ENCODE measurements around the gene KRTAP4-9.
"Not testable (repeated sequence)": the region's sequence is repeated elsewhere in the genome, so short reads cannot be mapped to it uniquely, and the experiment has no call there.

KRTAP4-9 gene

DNA sequence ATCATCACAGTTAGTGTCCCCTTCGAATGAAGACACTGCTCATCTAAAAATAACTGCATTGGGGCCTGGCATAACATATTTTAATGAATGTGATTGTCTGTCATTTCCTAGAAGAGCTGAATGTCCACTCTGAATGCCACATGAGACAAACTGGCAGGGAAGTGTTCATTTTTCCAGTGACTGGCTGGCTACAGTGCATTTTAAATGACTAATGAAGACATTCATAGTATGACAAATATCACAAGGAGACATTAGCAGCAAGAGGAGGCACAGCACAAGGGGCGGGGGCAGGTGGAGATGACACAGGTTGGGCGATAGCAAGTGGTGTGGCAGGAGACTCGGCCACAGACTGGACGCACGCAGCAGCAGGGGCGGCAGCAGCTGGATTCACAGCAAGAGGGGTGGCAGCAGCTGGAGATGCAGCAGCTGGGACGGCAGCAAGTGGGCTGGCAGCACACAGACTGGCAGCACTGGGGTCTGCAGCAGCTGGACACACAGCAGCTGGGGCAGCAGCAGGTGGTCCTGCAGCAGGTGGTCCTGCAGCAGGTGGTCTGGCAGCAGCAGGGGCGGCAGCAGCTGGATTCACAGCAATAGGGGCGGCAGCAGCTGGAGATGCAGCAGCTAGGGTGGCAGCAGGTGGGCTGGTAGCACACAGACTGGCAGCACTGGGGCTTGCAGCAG lies 43.9 kb downstream of the KRTAP4-9 start:
- 86% methylated on average over 10 of the region's 10 CpGs for WGBS, 2 experiments
- not testable (repeated sequence) for H3K4me1 ChIP-seq (ENCODE audit: control insufficient read depth, insufficient read depth, low read length); H3K27ac ChIP-seq (ENCODE audit: insufficient read depth, low read depth, low read length, poor library complexity, severe bottlenecking); H3K9me3 ChIP-seq (ENCODE audit: control insufficient read depth, low read length); H3K27me3 ChIP-seq (ENCODE audit: control insufficient read depth, insufficient read depth, low read length, poor library complexity, severe bottlenecking); H3K4me3 ChIP-seq (ENCODE audit: insufficient read depth, low read depth, low read length); H3K36me3 ChIP-seq (ENCODE audit: control insufficient read depth, insufficient read depth, low read length)

- Histone ChIP-seq H3K36me3 (ENCODE audit: control insufficient read depth, insufficient read depth, low read length) (no peaks in the 10 kb centered on the region), H3K9me3 (ENCODE audit: control insufficient read depth, low read length) (no peaks in the 10 kb centered on the region), H3K4me3 (ENCODE audit: insufficient read depth, low read depth, low read length) (no peak within 1 kb of the TSS), H3K4me1 (ENCODE audit: control insufficient read depth, insufficient read depth, low read length) (no peaks in the 10 kb centered on the region), H3K27ac (ENCODE audit: insufficient read depth, low read depth, low read length, poor library complexity, severe bottlenecking) (no peak within 1 kb of the TSS), H3K27me3 (ENCODE audit: control insufficient read depth, insufficient read depth, low read length, poor library complexity, severe bottlenecking) (no peaks in the 10 kb centered on the region)
- 57 to 61% methylated on average over 2 of the region's 2 CpGs for WGBS, 2 experiments
Observed at GRCh38 chr17:41149652-41149985, 44.4 kb downstream of the KRTAP4-9 start, which contains the start of gene KRTAP4-5. Gene KRTAP4-5, minus strand, starts transcription at chr17:41149825. Its CDS starts 58 bp downstream, at chr17:41149767.

DNA sequence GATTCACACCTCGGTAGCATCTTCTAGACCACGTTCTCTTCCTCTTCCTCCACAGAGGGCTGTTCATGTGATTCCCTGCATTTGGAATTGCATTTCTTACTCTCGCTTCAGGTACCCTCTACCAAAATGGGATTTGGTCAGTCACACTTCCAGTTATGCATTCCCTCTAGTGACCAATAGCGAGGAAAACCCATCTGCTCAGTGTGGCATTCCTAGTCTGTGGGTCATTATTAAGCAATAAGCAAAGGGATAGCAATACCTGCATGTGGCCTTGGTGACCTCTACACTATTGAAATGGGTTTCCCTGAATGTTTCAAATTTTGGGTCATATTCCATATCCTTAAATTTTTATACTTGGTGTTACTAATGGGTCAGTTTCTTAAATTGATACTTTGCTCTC lies 44.8 kb downstream of the KRTAP4-9 start:
- 94% methylated on average over 4 of the region's 4 CpGs for WGBS, 2 experiments
- Histone ChIP-seq H3K4me1 (ENCODE audit: control insufficient read depth, insufficient read depth, low read length) (no peaks in the 10 kb centered on the region), H3K36me3 (ENCODE audit: control insufficient read depth, insufficient read depth, low read length) (no peaks in the 10 kb centered on the region), H3K4me3 (ENCODE audit: insufficient read depth, low read depth, low read length) (no peak overlapping the region), H3K27me3 (ENCODE audit: control insufficient read depth, insufficient read depth, low read length, poor library complexity, severe bottlenecking) (no peaks in the 10 kb centered on the region), H3K27ac (ENCODE audit: insufficient read depth, low read depth, low read length, poor library complexity, severe bottlenecking) (no peak overlapping the region), H3K9me3 (ENCODE audit: control insufficient read depth, low read length) (no peaks in the 10 kb centered on the region)

GRCh38 chr17:41151525-41151924 lies 46.3 kb downstream of the KRTAP4-9 start:
- no peaks in the 10 kb centered on the region for H3K36me3 ChIP-seq (ENCODE audit: control insufficient read depth, insufficient read depth, low read length)
- 80 to 88% methylated on average over 2 of the region's 2 CpGs for WGBS, 2 experiments
- no peaks in the 10 kb centered on the region for H3K9me3 ChIP-seq (ENCODE audit: control insufficient read depth, low read length)
- H3K4me3 ChIP-seq (ENCODE audit: insufficient read depth, low read depth, low read length): no peak overlapping the region
- no peaks in the 10 kb centered on the region for H3K27me3 ChIP-seq (ENCODE audit: control insufficient read depth, insufficient read depth, low read length, poor library complexity, severe bottlenecking)
- no peak overlapping the region for H3K27ac ChIP-seq (ENCODE audit: insufficient read depth, low read depth, low read length, poor library complexity, severe bottlenecking)
- H3K4me1 ChIP-seq (ENCODE audit: control insufficient read depth, insufficient read depth, low read length): no peaks in the 10 kb centered on the region

DNA sequence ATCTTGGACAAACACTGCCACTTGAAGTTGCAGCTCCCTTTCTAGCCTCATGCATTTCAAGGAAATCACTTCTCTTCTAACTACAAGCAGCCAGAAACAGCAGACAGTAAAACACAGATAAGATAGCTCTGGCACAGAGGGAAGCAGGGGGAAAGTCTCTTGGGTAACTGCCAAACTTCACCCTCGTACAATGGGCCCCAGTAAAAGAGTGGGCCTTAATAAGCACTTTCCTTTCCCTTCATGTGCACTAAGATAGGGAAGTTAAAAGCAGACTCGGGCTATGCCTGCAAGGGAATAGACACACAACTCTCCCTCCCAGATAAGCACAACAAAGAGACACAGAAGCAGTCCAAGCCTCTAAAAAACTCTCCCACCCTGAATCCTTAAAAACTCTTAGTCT lies 48.7 kb downstream of the KRTAP4-9 start:
- H3K4me3 ChIP-seq (ENCODE audit: insufficient read depth, low read depth, low read length): no peak overlapping the region

More for the DNA sequence above, 48.7 kb downstream of the KRTAP4-9 start:
- no peaks in the 10 kb centered on the region for H3K36me3 ChIP-seq (ENCODE audit: control insufficient read depth, insufficient read depth, low read length)
- no peaks in the 10 kb centered on the region for H3K4me1 ChIP-seq (ENCODE audit: control insufficient read depth, insufficient read depth, low read length)
- H3K27ac ChIP-seq (ENCODE audit: insufficient read depth, low read depth, low read length, poor library complexity, severe bottlenecking): no peak overlapping the region
- H3K27me3 ChIP-seq (ENCODE audit: control insufficient read depth, insufficient read depth, low read length, poor library complexity, severe bottlenecking): no peaks in the 10 kb centered on the region
- H3K9me3 ChIP-seq (ENCODE audit: control insufficient read depth, low read length): no peaks in the 10 kb centered on the region
- 75 to 82% methylated on average over 2 of the region's 2 CpGs for WGBS, 2 experiments
